ENCODE data around the gene ESR1. TPM values are rescaled to one million over a fixed set of nuclear protein-coding genes. Genes with fewer than 3 reads are reported as not detected.

The ESR1 gene
- total and polyA plus RNA-seq, 4 donors = 0.05 to 16.1 (median 6.3) TPM

GRCh38 chr6:152147269-152147668 lies 339.8 kb downstream of the ESR1 start:
- H3K27me3 ChIP-seq (ENCODE audit: control insufficient read depth in 4 of 4, insufficient read depth in 4 of 4, low read length in 3 of 4) = no peaks in the 10 kb centered on the region
- no peaks in the 10 kb centered on the region for H3K4me1 ChIP-seq (ENCODE audit: control insufficient read depth in 4 of 4, insufficient read depth in 4 of 4, low read length in 3 of 4)
- TF ChIP-seq HNF4G (IDR thresholded peaks at IDR 0.05) (no peak), ZBTB33 (IDR thresholded peaks at IDR 0.05) (no peak), TAF1 (conservative IDR thresholded peaks at IDR 0.05) (no peak), FOXA1 (IDR thresholded peaks at IDR 0.05) (no peak), SP1 (IDR thresholded peaks at IDR 0.05) (no peak), GABPA (IDR thresholded peaks at IDR 0.05 in 1 of 2, conservative IDR thresholded peaks at IDR 0.05 in 1 of 2) (no peak), YY1 (IDR thresholded peaks at IDR 0.05) (no peak), EGR1 (IDR thresholded peaks at IDR 0.05; ENCODE audit: low read depth in 2 of 2) (no peak)
- TF ChIP-seq, protein P1, sequence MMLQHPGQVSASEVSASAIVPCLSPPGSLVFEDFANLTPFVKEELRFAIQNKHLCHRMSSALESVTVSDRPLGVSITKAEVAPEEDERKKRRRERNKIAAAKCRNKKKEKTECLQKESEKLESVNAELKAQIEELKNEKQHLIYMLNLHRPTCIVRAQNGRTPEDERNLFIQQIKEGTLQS (IDR thresholded peaks at IDR 0.05) = no peak
- TF ChIP-seq, protein P2, sequence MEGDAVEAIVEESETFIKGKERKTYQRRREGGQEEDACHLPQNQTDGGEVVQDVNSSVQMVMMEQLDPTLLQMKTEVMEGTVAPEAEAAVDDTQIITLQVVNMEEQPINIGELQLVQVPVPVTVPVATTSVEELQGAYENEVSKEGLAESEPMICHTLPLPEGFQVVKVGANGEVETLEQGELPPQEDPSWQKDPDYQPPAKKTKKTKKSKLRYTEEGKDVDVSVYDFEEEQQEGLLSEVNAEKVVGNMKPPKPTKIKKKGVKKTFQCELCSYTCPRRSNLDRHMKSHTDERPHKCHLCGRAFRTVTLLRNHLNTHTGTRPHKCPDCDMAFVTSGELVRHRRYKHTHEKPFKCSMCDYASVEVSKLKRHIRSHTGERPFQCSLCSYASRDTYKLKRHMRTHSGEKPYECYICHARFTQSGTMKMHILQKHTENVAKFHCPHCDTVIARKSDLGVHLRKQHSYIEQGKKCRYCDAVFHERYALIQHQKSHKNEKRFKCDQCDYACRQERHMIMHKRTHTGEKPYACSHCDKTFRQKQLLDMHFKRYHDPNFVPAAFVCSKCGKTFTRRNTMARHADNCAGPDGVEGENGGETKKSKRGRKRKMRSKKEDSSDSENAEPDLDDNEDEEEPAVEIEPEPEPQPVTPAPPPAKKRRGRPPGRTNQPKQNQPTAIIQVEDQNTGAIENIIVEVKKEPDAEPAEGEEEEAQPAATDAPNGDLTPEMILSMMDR (IDR thresholded peaks at IDR 0.05; ENCODE audit: low read depth, low read length, missing input control) = no peak
- TF ChIP-seq, protein P3, sequence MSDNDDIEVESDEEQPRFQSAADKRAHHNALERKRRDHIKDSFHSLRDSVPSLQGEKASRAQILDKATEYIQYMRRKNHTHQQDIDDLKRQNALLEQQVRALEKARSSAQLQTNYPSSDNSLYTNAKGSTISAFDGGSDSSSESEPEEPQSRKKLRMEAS (IDR thresholded peaks at IDR 0.05) = no peak
- H3K27ac ChIP-seq (ENCODE audit: low read depth in 1 of 2, low read length in 2 of 2) = no peak overlapping the region
- no peak overlapping the region for H3K9ac ChIP-seq (ENCODE audit: low read depth in 1 of 2, low read length in 2 of 2)
- H3K36me3 ChIP-seq (ENCODE audit: control insufficient read depth in 4 of 4, insufficient read depth in 3 of 4, low read depth in 1 of 4, low read length in 3 of 4) = peaks cover 10 to 84% (median 64%) of the 10 kb centered on the region in 4 donors
- H3K9me3 ChIP-seq (ENCODE audit: control insufficient read depth in 4 of 4, low read length in 3 of 4) = no peaks in the 10 kb centered on the region
- no peak overlapping the region for H3K4me3 ChIP-seq (ENCODE audit: low read depth in 1 of 3, low read length in 3 of 3)
- WGBS = 96% methylated on average over 6 of the region's 6 CpGs
- DNase-seq (ENCODE audit: low spot score) = no peak

DNA sequence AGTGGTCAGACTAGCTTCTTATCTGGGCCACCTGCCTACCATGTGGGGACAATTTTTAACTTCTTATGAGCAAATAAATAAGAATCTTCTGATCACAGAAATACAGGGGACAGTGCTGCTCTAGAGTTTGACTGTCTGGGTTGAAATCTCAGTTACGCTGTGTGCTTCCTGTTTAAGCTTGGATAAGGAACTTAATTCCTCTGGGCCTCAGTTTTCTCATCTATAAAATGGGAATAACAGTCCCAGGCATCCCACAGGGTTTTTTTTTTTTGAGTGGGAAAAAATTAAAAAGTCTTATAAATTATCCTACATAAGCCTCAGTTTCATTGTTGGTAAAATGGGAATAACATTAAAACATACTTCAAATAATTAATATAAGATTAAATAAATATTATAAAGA lies 340.9 kb downstream of the ESR1 start:
- WGBS = 92% methylated on average over 1 of the region's 1 CpG

More for the DNA sequence above, 340.9 kb downstream of the ESR1 start:
- Histone ChIP-seq H3K27me3 (ENCODE audit: control insufficient read depth in 4 of 4, insufficient read depth in 4 of 4, low read length in 3 of 4) (no peaks in the 10 kb centered on the region), H3K4me1 (ENCODE audit: control insufficient read depth in 4 of 4, insufficient read depth in 4 of 4, low read length in 3 of 4) (no peaks in the 10 kb centered on the region), H3K9me3 (ENCODE audit: control insufficient read depth in 4 of 4, low read length in 3 of 4) (no peaks in the 10 kb centered on the region), H3K36me3 (ENCODE audit: control insufficient read depth in 4 of 4, insufficient read depth in 3 of 4, low read depth in 1 of 4, low read length in 3 of 4) (peaks cover 10 to 86% (median 58%) of the 10 kb centered on the region in 4 donors), H3K27ac (ENCODE audit: low read depth in 1 of 2, low read length in 2 of 2) (no peak overlapping the region), H3K4me3 (ENCODE audit: low read depth in 1 of 3, low read length in 3 of 3) (no peak overlapping the region), H3K9ac (ENCODE audit: low read depth in 1 of 2, low read length in 2 of 2) (no peak overlapping the region)
- TF ChIP-seq YY1 (IDR thresholded peaks at IDR 0.05) (no peak), FOXA2 (IDR thresholded peaks at IDR 0.05) (no peak), FOXA1 (IDR thresholded peaks at IDR 0.05) (no peak), RAD21 (IDR thresholded peaks at IDR 0.05) (no peak), EGR1 (IDR thresholded peaks at IDR 0.05; ENCODE audit: low read depth in 2 of 2) (no peak), SP1 (IDR thresholded peaks at IDR 0.05) (no peak), GABPA (IDR thresholded peaks at IDR 0.05 in 1 of 2, conservative IDR thresholded peaks at IDR 0.05 in 1 of 2) (no peak), ZBTB33 (IDR thresholded peaks at IDR 0.05) (no peak), RXRA (IDR thresholded peaks at IDR 0.05) (no peak), JUND (IDR thresholded peaks at IDR 0.05) (no peak), TAF1 (conservative IDR thresholded peaks at IDR 0.05) (no peak), HNF4A (conservative IDR thresholded peaks at IDR 0.05) (no peak), HNF4G (IDR thresholded peaks at IDR 0.05) (no peak), NR2F2 (IDR thresholded peaks at IDR 0.05) (no peak)
- TF ChIP-seq, protein P2 (IDR thresholded peaks at IDR 0.05; ENCODE audit: low read depth, low read length, missing input control) = no peak
- TF ChIP-seq, protein P4, sequence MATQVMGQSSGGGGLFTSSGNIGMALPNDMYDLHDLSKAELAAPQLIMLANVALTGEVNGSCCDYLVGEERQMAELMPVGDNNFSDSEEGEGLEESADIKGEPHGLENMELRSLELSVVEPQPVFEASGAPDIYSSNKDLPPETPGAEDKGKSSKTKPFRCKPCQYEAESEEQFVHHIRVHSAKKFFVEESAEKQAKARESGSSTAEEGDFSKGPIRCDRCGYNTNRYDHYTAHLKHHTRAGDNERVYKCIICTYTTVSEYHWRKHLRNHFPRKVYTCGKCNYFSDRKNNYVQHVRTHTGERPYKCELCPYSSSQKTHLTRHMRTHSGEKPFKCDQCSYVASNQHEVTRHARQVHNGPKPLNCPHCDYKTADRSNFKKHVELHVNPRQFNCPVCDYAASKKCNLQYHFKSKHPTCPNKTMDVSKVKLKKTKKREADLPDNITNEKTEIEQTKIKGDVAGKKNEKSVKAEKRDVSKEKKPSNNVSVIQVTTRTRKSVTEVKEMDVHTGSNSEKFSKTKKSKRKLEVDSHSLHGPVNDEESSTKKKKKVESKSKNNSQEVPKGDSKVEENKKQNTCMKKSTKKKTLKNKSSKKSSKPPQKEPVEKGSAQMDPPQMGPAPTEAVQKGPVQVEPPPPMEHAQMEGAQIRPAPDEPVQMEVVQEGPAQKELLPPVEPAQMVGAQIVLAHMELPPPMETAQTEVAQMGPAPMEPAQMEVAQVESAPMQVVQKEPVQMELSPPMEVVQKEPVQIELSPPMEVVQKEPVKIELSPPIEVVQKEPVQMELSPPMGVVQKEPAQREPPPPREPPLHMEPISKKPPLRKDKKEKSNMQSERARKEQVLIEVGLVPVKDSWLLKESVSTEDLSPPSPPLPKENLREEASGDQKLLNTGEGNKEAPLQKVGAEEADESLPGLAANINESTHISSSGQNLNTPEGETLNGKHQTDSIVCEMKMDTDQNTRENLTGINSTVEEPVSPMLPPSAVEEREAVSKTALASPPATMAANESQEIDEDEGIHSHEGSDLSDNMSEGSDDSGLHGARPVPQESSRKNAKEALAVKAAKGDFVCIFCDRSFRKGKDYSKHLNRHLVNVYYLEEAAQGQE (IDR thresholded peaks at IDR 0.05) = no peak
- TF ChIP-seq, protein P1 (IDR thresholded peaks at IDR 0.05) = no peak
- TF ChIP-seq, protein P3 (IDR thresholded peaks at IDR 0.05) = no peak
- DNase-seq (ENCODE audit: low spot score) = no peak
